Prostate gland (tissue), 2 donors: ENCODE results near the gene NCOA7. TPM values are rescaled to one million over a fixed set of nuclear protein-coding genes. Genes with fewer than 3 reads are reported as not detected.

Experiments
- DNase-seq: peaks from one replicate; pipeline ENCODE4 v3.0.0-alpha.2; 2019; ENCODE audit warnings: low spot score
- H3K27ac ChIP-seq, 2 donors: fragments of 200-600 bp; sonication (generic); 2 replicates each; pipeline ENCODE4 v1.5.1; 2017 to 2019
- H3K27me3 ChIP-seq: fragments of 200-600 bp; sonication (generic); replicated peaks from 2 replicates; pipeline ENCODE4 v1.5.1; 2019; ENCODE audit not compliant: insufficient read depth
- H3K36me3 ChIP-seq, 2 donors: fragments of 200-600 bp; sonication (generic); 1 replicate in 1 of 2; 2 replicates in 1 of 2; pipeline versions ENCODE4 v1.5.1 to v1.8.1; 2017 to 2019
- H3K4me1 ChIP-seq: fragments of 200-600 bp; sonication (generic); replicated peaks from 2 replicates; pipeline ENCODE4 v1.5.1; 2019
- H3K4me3 ChIP-seq, 2 donors: fragments of 200-600 bp; sonication (generic); 2 replicates each; pipeline ENCODE4 v1.5.1; 2017 to 2019
- H3K9me3 ChIP-seq: fragments of 200-600 bp; sonication (generic); 2 replicates; pipeline ENCODE4 v1.5.1; 2017
- CTCF ChIP-seq, 4 experiments: fragments of 200-600 bp in 2 of 4; fragments of 450-650 bp in 2 of 4; sonication (generic) in 2 of 4; IDR thresholded peaks; 1 replicate in 3 of 4; 2 replicates in 1 of 4; pipeline ENCODE4 v1.5.1; 2016 to 2019; ENCODE audit warnings: antibody characterized with exemption in 4 of 4, mild to moderate bottlenecking in 2 of 4, moderate library complexity in 2 of 4
- POLR2A ChIP-seq: fragments of 450-650 bp; IDR thresholded peaks from one replicate; pipeline ENCODE4 v1.6.1; 2016; ENCODE audit warnings: antibody characterized with exemption, mild to moderate bottlenecking
- POLR2AphosphoS5 ChIP-seq: sonication (generic); formaldehyde crosslinking; IDR thresholded peaks from one replicate; pipeline ENCODE4 v1.6.1; 2017; ENCODE audit warnings: antibody characterized with exemption
- WGBS: methylation state at CpG from one replicate; pipeline ENCODE4 v1.1.5; 2018; 5-methylcytosine and 5-hydroxymethylcytosine counted together
- intact Hi-C: fragments of 100-400 bp; cut with DNase I; formaldehyde crosslinking; loops from one replicate; pipeline ENCODE4 v1.14.2; 2022
- total RNA-seq, 2 donors: library from RNA; depleted of rRNA; stranded (reverse); fragments of >200 nt; gene quantifications; one replicate each; pipeline ENCODE4 v1.1.0, GENCODE V29; 2016

Gene NCOA7
- total RNA-seq, 2 donors from 2014 or later: 15.5 to 15.6 TPM

- no peaks in the 10 kb centered on the region for H3K27me3 ChIP-seq
- H3K36me3 ChIP-seq: no peaks in the 10 kb centered on the region
- no peak for DNase-seq
- peaks cover 6% of the 10 kb centered on the region for H3K4me1 ChIP-seq
- H3K27ac ChIP-seq: no peak overlapping the region
- 50% methylated on average over 3 of the region's 3 CpGs for whole genome bisulfite sequencing
- intact Hi-C loops: loop anchor here (5.0 kb wide), 1 partner anchor 180 kb away; no protein-coding TSS in a partner anchor
- H3K9me3 ChIP-seq: no peaks in the 10 kb centered on the region
- H3K4me3 ChIP-seq: no peak overlapping the region
- TF ChIP-seq POLR2A (no peak), CTCF (IDR thresholded peaks at IDR 0.05) (no peak), POLR2AphosphoS5 (no peak)
Measured at GRCh38 chr6:125792172-125792571, 1.4 kb downstream of the NCOA7 start.

- no peak overlapping the region for H3K4me3 ChIP-seq
- DNase-seq: no peak
- H3K27ac ChIP-seq: no peak overlapping the region
- TF ChIP-seq POLR2A (no peak), CTCF (IDR thresholded peaks at IDR 0.05) (no peak), POLR2AphosphoS5 (no peak)
- H3K36me3 ChIP-seq: no peaks in the 10 kb centered on the region
- intact Hi-C loops: loop anchor here (5.0 kb wide), 1 partner anchor 180 kb away; no protein-coding TSS in a partner anchor
- peaks cover 6% of the 10 kb centered on the region for H3K4me1 ChIP-seq
- H3K27me3 ChIP-seq: no peaks in the 10 kb centered on the region
- H3K9me3 ChIP-seq: no peaks in the 10 kb centered on the region
Measured at GRCh38 chr6:125792680-125793079, 1.9 kb downstream of the NCOA7 start.

GRCh38 chr6:125793280-125793679, 2.5 kb downstream of the NCOA7 start:
- Histone ChIP-seq H3K27me3 (no peaks in the 10 kb centered on the region), H3K4me3 (no peak overlapping the region)

GRCh38 chr6:125793863-125794262, 3.1 kb downstream of the NCOA7 start:
- peaks cover 6% of the 10 kb centered on the region for H3K4me1 ChIP-seq
- no peak for DNase-seq
- H3K27me3 ChIP-seq: no peaks in the 10 kb centered on the region
- intact Hi-C loops: loop anchor here (5.0 kb wide), 1 partner anchor 178 kb away; no protein-coding TSS in a partner anchor
- no peaks in the 10 kb centered on the region for H3K9me3 ChIP-seq
- H3K4me3 ChIP-seq: no peak overlapping the region
- no peak for TF ChIP-seq POLR2AphosphoS5
- no peak for TF ChIP-seq CTCF (IDR thresholded peaks at IDR 0.05)
- TF ChIP-seq POLR2A: no peak
- WGBS: 64% methylated on average over 3 of the region's 3 CpGs
- no peaks in the 10 kb centered on the region for H3K36me3 ChIP-seq
- no peak overlapping the region for H3K27ac ChIP-seq

More at GRCh38 chr6:125793280-125793679, 2.5 kb downstream of the NCOA7 start:
- intact Hi-C loops: loop anchor here (5.0 kb wide), 1 partner anchor 179 kb away; no protein-coding TSS in a partner anchor
- DNase-seq: no peak
- H3K36me3 ChIP-seq: no peaks in the 10 kb centered on the region
- 65% methylated on average over 2 of the region's 2 CpGs for WGBS
- no peaks in the 10 kb centered on the region for H3K9me3 ChIP-seq
- H3K4me1 ChIP-seq: peaks cover 6% of the 10 kb centered on the region
- TF ChIP-seq POLR2A (no peak), POLR2AphosphoS5 (no peak), CTCF (IDR thresholded peaks at IDR 0.05) (no peak)
- H3K27ac ChIP-seq: no peak overlapping the region

- intact Hi-C loops: loop anchor here (5.0 kb wide), 1 partner anchor 178 kb away; no protein-coding TSS in a partner anchor
- TF ChIP-seq CTCF (IDR thresholded peaks at IDR 0.05) (no peak), POLR2AphosphoS5 (no peak), POLR2A (no peak)
Measured at GRCh38 chr6:125794342-125795137, 3.8 kb downstream of the NCOA7 start.

More at GRCh38 chr6:125794342-125795137, 3.8 kb downstream of the NCOA7 start:
- no peak for DNase-seq
- Histone ChIP-seq H3K4me3 (no peak overlapping the region), H3K36me3 (no peaks in the 10 kb centered on the region), H3K27ac (no peak overlapping the region), H3K9me3 (no peaks in the 10 kb centered on the region), H3K27me3 (no peaks in the 10 kb centered on the region), H3K4me1 (peaks cover 4% of the 10 kb centered on the region)
- WGBS: 94% methylated on average over 5 of the region's 5 CpGs
